Endothelial cell of umbilical vein (primary cell): ENCODE data around the gene CHRNA7. TPM values are rescaled to one million over a fixed set of nuclear protein-coding genes. Genes with fewer than 3 reads are reported as not detected.
"Not testable (repeated sequence)": the region's sequence is repeated elsewhere in the genome, so short reads cannot be mapped to it uniquely, and the experiment has no call there.

Source experiments
- BruUV-seq: library from RNA; stranded (reverse); fragments of 400-500 nt; replicated peaks from 2 replicates; lab custom pipeline; 2021; lab: Mats Ljungman, UMichigan
- CTCF ChIA-PET: fragments of 300-600, 350-600 bp; sonication (Branson Sonifier 250); formaldehyde crosslinking; loops from one replicate; lab custom pipeline; 2021; ENCODE audit warnings: antibody characterized with exemption, inconsistent platforms; lab: Charles Lee
- POLR2A ChIA-PET: fragments of 300-600, 350-600 bp; sonication (Branson Sonifier 250); formaldehyde crosslinking; loops from one replicate; lab custom pipeline; 2021; ENCODE audit warnings: antibody characterized with exemption, inconsistent platforms; lab: Charles Lee
- DNase-seq: peaks from one replicate; pipeline ENCODE4 v3.0.0-alpha.2; 2011; ENCODE audit warnings: low read depth, low spot score
- FAIRE-seq: peaks from 2 replicates; lab custom pipeline; 2011; peaks lifted over from hg19 to GRCh38; lab: Jason Lieb, UNC
- H2AFZ ChIP-seq: 2 replicates; pipeline ENCODE4 v1.6.0; 2012; ENCODE audit warnings: low read depth, low read length, control low read depth, inconsistent platforms
- H3K27ac ChIP-seq: 2 replicates; pipeline ENCODE4 v1.5.1; 2011; ENCODE audit warnings: low read depth, mild to moderate bottlenecking, control low read depth, low read length, moderate library complexity; ENCODE audit not compliant: insufficient read depth
- H3K27me3 ChIP-seq, 2 experiments: 2 replicates each; pipeline versions ENCODE4 v1.6.0 to v1.6.1; 2011; ENCODE audit warnings: low read length in 2 of 2, mixed read lengths in 1 of 2; ENCODE audit not compliant: control insufficient read depth in 2 of 2, insufficient read depth in 2 of 2
- H3K36me3 ChIP-seq, 2 experiments: 2 replicates in 1 of 2; 3 replicates in 1 of 2; pipeline ENCODE4 v1.5.1; 2011; ENCODE audit warnings: low read length in 2 of 2, mild to moderate bottlenecking in 1 of 2, moderate library complexity in 1 of 2; ENCODE audit not compliant: control insufficient read depth in 2 of 2, insufficient read depth in 2 of 2; ENCODE audit errors: extremely low read depth in 1 of 2
- H3K4me1 ChIP-seq: 3 replicates; pipeline ENCODE4 v1.5.1; 2011; ENCODE audit warnings: mild to moderate bottlenecking, low read length; ENCODE audit not compliant: control insufficient read depth, insufficient read depth; ENCODE audit errors: extremely low read depth
- H3K4me2 ChIP-seq: 2 replicates; pipeline ENCODE4 v1.6.1; 2011; ENCODE audit warnings: low read length, control low read depth, mixed read lengths; ENCODE audit not compliant: insufficient read depth
- H3K4me3 ChIP-seq, 3 experiments: fragments of 200-600 bp in 1 of 3; sonication (generic), shearing (Covaris generic) in 1 of 3; replicated peaks in 1 of 3; 2 replicates each; pipeline ENCODE4 v1.5.1; 2011 to 2016; ENCODE audit warnings: control low read depth in 3 of 3, low read length in 3 of 3, mild to moderate bottlenecking in 2 of 3, inconsistent platforms in 1 of 3, low read depth in 1 of 3, moderate library complexity in 1 of 3; ENCODE audit not compliant: insufficient read depth in 1 of 3
- H3K79me2 ChIP-seq: 2 replicates; pipeline ENCODE4 v1.6.0; 2012; ENCODE audit warnings: low read length, inconsistent platforms; ENCODE audit not compliant: control insufficient read depth, insufficient read depth
- H3K9ac ChIP-seq: replicated peaks from 2 replicates; pipeline ENCODE3; 2011; ENCODE audit warnings: low read length, control low read depth; ENCODE audit not compliant: insufficient read depth; ENCODE audit errors: extremely low read depth
- H3K9me1 ChIP-seq: replicated peaks from 3 replicates; pipeline ENCODE4 v1.6.0; 2011; ENCODE audit warnings: mild to moderate bottlenecking, low read length; ENCODE audit not compliant: control insufficient read depth, insufficient read depth; ENCODE audit errors: extremely low read depth
- H3K9me3 ChIP-seq: replicated peaks from 2 replicates; pipeline ENCODE4 v1.5.1; 2012; ENCODE audit warnings: low read length, inconsistent platforms; ENCODE audit not compliant: control insufficient read depth, insufficient read depth
- H4K20me1 ChIP-seq: replicated peaks from 2 replicates; pipeline ENCODE3; 2011; ENCODE audit warnings: mild to moderate bottlenecking, low read length; ENCODE audit not compliant: control insufficient read depth, insufficient read depth; ENCODE audit errors: extremely low read depth
- EZH2 ChIP-seq: IDR thresholded peaks from 2 replicates; pipeline ENCODE4 v1.6.1; 2012; ENCODE audit warnings: borderline replicate concordance, low read depth, mild to moderate bottlenecking, moderate library complexity, low read length, inconsistent platforms; ENCODE audit not compliant: severe bottlenecking
- FOS ChIP-seq: IDR thresholded peaks from 2 replicates; pipeline ENCODE4 v1.6.1; 2011; ENCODE audit warnings: mild to moderate bottlenecking, low read length, moderate library complexity, borderline replicate concordance; ENCODE audit not compliant: insufficient read depth
- GATA2 ChIP-seq: IDR thresholded peaks from 2 replicates; pipeline ENCODE4 v1.7.0; 2011; ENCODE audit warnings: low read depth, mild to moderate bottlenecking, moderate library complexity, mixed read lengths, low read length; ENCODE audit not compliant: insufficient read length, insufficient read depth
- JUN ChIP-seq: IDR thresholded peaks from 2 replicates; pipeline ENCODE4 v1.6.1; 2011; ENCODE audit warnings: borderline replicate concordance, low read depth; ENCODE audit not compliant: insufficient read length, insufficient read depth
- MYC ChIP-seq: IDR thresholded peaks from one replicate; pipeline ENCODE4 v1.6.1; 2011; ENCODE audit warnings: mild to moderate bottlenecking, low read depth, low read length
- POLR2A ChIP-seq: IDR thresholded peaks from 2 replicates; pipeline ENCODE4 v1.6.1; 2012; ENCODE audit warnings: low read depth, mild to moderate bottlenecking, control low read depth, low read length
- POLR2AphosphoS5 ChIP-seq: IDR thresholded peaks from 2 replicates; pipeline ENCODE4 v1.6.1; 2012; ENCODE audit warnings: low read depth, mild to moderate bottlenecking, control low read depth, low read length, moderate library complexity; ENCODE audit not compliant: insufficient read depth
- dilution Hi-C: fragments of 300-500 bp; cut with MboI; formaldehyde crosslinking; loops from one replicate; pipeline ENCODE4 v1.15.0; 2019; ENCODE audit warnings: low sequenced_read_pairs; ENCODE audit not compliant: extremely low pct_ligation_motif_present
- intact Hi-C: fragments of 100-400 bp; cut with micrococcal nuclease; formaldehyde crosslinking; loops from one replicate; pipeline ENCODE4 v1.10.0; 2022
- polyA plus RNA-seq, 4 experiments: library from polyadenylated mRNA; depleted of rRNA in 3 of 4; stranded (reverse) in 3 of 4; unstranded in 1 of 4; fragments of >200 nt; gene quantifications; 2 replicates each; pipeline versions ENCODE4 v1.2.1 to v1.2.3, GENCODE V29; 2011 to 2012; ENCODE audit warnings: missing spikeins in 1 of 4
- total RNA-seq: library from RNA; stranded (reverse); gene quantifications from 2 replicates; pipeline ENCODE4 v1.2.3, GENCODE V29; 2021
- TF ChIP-seq, protein P1 (sequence below): IDR thresholded peaks from 2 replicates; pipeline ENCODE4 v1.6.1; 2011; ENCODE audit not compliant: insufficient read depth, insufficient read length
- TF ChIP-seq, protein P2 (sequence below), 2 donors: IDR thresholded peaks; 1 replicate in 1 of 2; 2 replicates in 1 of 2; pipeline ENCODE4 v1.5.1; 2011; ENCODE audit warnings: low read length in 2 of 2, mild to moderate bottlenecking in 2 of 2, moderate library complexity in 2 of 2, control low read depth in 1 of 2, inconsistent platforms in 1 of 2, low read depth in 1 of 2; ENCODE audit not compliant: insufficient read depth in 1 of 2; ENCODE audit errors: extremely low read depth in 1 of 2

Gene CHRNA7
- total and polyA plus RNA-seq, 2 donors (not counting 3 experiments of a cell fraction or from before 2014, with no cell fraction given): 0.70 to 2.6 TPM

DNA sequence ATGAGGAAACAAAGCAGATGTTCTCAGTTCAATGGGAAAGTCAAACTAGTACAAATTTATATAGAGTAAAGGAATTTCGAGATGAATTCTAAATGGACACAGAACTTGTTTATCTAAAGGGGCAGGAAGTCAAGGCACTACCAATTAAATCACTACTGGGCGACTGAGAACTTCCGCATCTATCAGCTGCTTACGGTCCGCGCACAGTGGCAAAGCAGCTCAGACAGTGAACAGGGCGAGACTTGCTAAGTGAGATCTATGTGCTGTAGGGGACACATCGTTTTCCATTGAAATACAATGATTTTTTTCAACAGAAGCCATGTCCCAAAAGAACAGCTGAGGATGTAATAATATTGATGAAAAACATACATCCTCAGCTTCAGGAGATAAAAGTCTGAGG, 105.0 kb downstream of the CHRNA7 start:
- H3K4me2 ChIP-seq: no peak overlapping the region
- no peaks in the 10 kb centered on the region for H4K20me1 ChIP-seq
- ChIA-PET POLR2A (no interaction called here), CTCF (no interaction called here)
- H3K9ac ChIP-seq: no peak overlapping the region
- no TSS peak for BruUV-seq
- FAIRE-seq (no peak), DNase-seq (no peak)
- H3K27ac ChIP-seq: no peak overlapping the region
- H2AFZ ChIP-seq: no peak overlapping the region
- H3K9me1 ChIP-seq: no peaks in the 10 kb centered on the region
- no peaks in the 10 kb centered on the region for H3K79me2 ChIP-seq
- H3K4me3 ChIP-seq: no peak overlapping the region
- no peaks in the 10 kb centered on the region for H3K36me3 ChIP-seq
- intact Hi-C loops: loop anchor here (10.0 kb wide), 1 partner anchor 51 kb away; no protein-coding TSS in a partner anchor
- no peaks in the 10 kb centered on the region for H3K4me1 ChIP-seq
- no peaks in the 10 kb centered on the region for H3K9me3 ChIP-seq
- dilution Hi-C loops: no loop called here
- TF ChIP-seq EZH2 (no peak), MYC (no peak), POLR2AphosphoS5 (no peak), FOS (no peak), POLR2A (no peak), GATA2 (no peak), JUN (no peak)
- TF ChIP-seq, protein P1, sequence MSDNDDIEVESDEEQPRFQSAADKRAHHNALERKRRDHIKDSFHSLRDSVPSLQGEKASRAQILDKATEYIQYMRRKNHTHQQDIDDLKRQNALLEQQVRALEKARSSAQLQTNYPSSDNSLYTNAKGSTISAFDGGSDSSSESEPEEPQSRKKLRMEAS: no peak
- TF ChIP-seq, protein P2, sequence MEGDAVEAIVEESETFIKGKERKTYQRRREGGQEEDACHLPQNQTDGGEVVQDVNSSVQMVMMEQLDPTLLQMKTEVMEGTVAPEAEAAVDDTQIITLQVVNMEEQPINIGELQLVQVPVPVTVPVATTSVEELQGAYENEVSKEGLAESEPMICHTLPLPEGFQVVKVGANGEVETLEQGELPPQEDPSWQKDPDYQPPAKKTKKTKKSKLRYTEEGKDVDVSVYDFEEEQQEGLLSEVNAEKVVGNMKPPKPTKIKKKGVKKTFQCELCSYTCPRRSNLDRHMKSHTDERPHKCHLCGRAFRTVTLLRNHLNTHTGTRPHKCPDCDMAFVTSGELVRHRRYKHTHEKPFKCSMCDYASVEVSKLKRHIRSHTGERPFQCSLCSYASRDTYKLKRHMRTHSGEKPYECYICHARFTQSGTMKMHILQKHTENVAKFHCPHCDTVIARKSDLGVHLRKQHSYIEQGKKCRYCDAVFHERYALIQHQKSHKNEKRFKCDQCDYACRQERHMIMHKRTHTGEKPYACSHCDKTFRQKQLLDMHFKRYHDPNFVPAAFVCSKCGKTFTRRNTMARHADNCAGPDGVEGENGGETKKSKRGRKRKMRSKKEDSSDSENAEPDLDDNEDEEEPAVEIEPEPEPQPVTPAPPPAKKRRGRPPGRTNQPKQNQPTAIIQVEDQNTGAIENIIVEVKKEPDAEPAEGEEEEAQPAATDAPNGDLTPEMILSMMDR (IDR thresholded peaks at IDR 0.05; ENCODE audit: extremely low read depth in 1 of 2, insufficient read depth in 1 of 2, low read depth in 1 of 2, low read length in 2 of 2): no peak
- no peaks in the 10 kb centered on the region for H3K27me3 ChIP-seq

DNA sequence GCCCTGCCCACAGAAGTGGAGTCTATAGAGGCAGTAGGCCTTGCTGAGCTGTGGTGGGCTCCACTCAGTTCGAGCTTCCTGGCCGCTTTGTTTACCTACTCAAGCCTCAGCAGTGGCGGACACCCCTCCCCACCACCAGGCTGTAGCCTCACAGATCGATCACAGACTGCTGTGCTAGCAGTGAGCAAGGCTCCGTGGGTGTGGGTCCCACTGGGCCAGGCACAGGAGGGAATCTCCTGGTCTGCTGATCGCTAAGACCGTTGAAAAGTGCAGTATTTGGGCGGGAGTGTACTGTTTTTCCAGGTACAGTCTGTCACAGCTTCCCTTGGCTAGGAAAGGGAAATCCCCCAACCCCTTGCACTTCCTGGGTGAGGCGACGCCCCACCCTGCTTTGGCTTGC, 115.2 kb downstream of the CHRNA7 start:
- H3K4me3 ChIP-seq, H3K36me3 ChIP-seq, POLR2A ChIA-PET, H3K27me3 ChIP-seq, BruUV-seq, H4K20me1 ChIP-seq, H3K9me1 ChIP-seq, H2AFZ ChIP-seq, intact Hi-C loops, H3K27ac ChIP-seq, H3K4me1 ChIP-seq, dilution Hi-C loops, H3K79me2 ChIP-seq, CTCF ChIA-PET, H3K4me2 ChIP-seq, DNase-seq, H3K9ac ChIP-seq, FAIRE-seq, H3K9me3 ChIP-seq: not testable (repeated sequence)
